ENCODE results near the gene COL6A3. TPM values are rescaled to one million over a fixed set of nuclear protein-coding genes. Genes with fewer than 3 reads are reported as not detected.
"Not testable (repeated sequence)": the region's sequence is repeated elsewhere in the genome, so short reads cannot be mapped to it uniquely, and the experiment has no call there.

The COL6A3 gene
- total RNA-seq, 2 experiments from 2014 or later, result 29.9 to 36.4 TPM

- POLR2A ChIA-PET, result no interaction called here
- intact Hi-C loops (cut with DNase I, micrococcal nuclease), result no loop called here
Measured at GRCh38 chr2:237412988-237413776, 782 bp downstream of the COL6A3 start.

GRCh38 chr2:237412646-237412987 lies 1.3 kb downstream of the COL6A3 start:
- ATAC-seq, result no peak
- Mint-ChIP-seq H3K27me3 (no peaks in the 10 kb centered on the region), H3K4me3 (no peak overlapping the region), H3K27ac (no peak overlapping the region), H3K4me1 (peaks cover 4% of the 10 kb centered on the region), H3K36me3 (ENCODE audit: low read depth) (peaks cover 14% of the 10 kb centered on the region), H3K9me3 (ENCODE audit: low read depth) (no peaks in the 10 kb centered on the region)
- POLR2A ChIA-PET, result no interaction called here
- intact Hi-C loops (cut with DNase I, micrococcal nuclease), result no loop called here
- CTCF ChIA-PET, result interaction anchor here (1.6 kb wide), 1 partner anchor 9 kb away, joined by 4 read pairs; no protein-coding TSS in a partner anchor
- DNase-seq, result no peak

More at GRCh38 chr2:237412988-237413776, 782 bp downstream of the COL6A3 start:
- CTCF ChIA-PET, result interaction anchor here (1.6 kb wide), 1 partner anchor 8 kb away, joined by 4 read pairs; no protein-coding TSS in a partner anchor
- no peak for DNase-seq
- Mint-ChIP-seq H3K27me3 (no peaks in the 10 kb centered on the region), H3K27ac (no peak overlapping the region), H3K9me3 (ENCODE audit: low read depth) (no peaks in the 10 kb centered on the region), H3K4me3 (no peak overlapping the region), H3K36me3 (ENCODE audit: low read depth) (peaks cover 14% of the 10 kb centered on the region), H3K4me1 (peaks cover 4% of the 10 kb centered on the region)
- ATAC-seq, result no peak

GRCh38 chr2:237411683-237412423 lies 2.1 kb downstream of the COL6A3 start:
- CTCF ChIA-PET, result interaction anchor here (0.6 to 3.4 kb wide), 9 partner anchors 8 to 258 kb away, joined by 3 to 16 read pairs (median 3); no protein-coding TSS in a partner anchor
- Mint-ChIP-seq H3K27ac (no peak overlapping the region), H3K4me1 (peaks cover 4% of the 10 kb centered on the region), H3K36me3 (ENCODE audit: low read depth) (peaks cover 10% of the 10 kb centered on the region), H3K4me3 (no peak overlapping the region), H3K9me3 (ENCODE audit: low read depth) (no peaks in the 10 kb centered on the region), H3K27me3 (no peaks in the 10 kb centered on the region)
- no peak for ATAC-seq
- intact Hi-C loops (cut with DNase I, micrococcal nuclease), result no loop called here
- POLR2A ChIA-PET, result no interaction called here
- DNase-seq, result no peak

- peaks cover 4% of the 10 kb centered on the region for H3K4me1 Mint-ChIP-seq
- H3K9me3 Mint-ChIP-seq (ENCODE audit: low read depth), result no peaks in the 10 kb centered on the region
- no peak overlapping the region for H3K4me3 Mint-ChIP-seq
- DNase-seq (no peak), ATAC-seq (no peak)
- peaks cover 10% of the 10 kb centered on the region for H3K36me3 Mint-ChIP-seq (ENCODE audit: low read depth)
- POLR2A ChIA-PET, result no interaction called here
- no peaks in the 10 kb centered on the region for H3K27me3 Mint-ChIP-seq
- intact Hi-C loops (cut with DNase I, micrococcal nuclease), result no loop called here
- H3K27ac Mint-ChIP-seq, result no peak overlapping the region
- CTCF ChIA-PET, result interaction anchor here (0.6 to 3.4 kb wide), 11 partner anchors 8 to 257 kb away, joined by 3 to 16 read pairs (median 3); no protein-coding TSS in a partner anchor
Measured at GRCh38 chr2:237411092-237411601, 2.8 kb downstream of the COL6A3 start.

- H3K27me3 Mint-ChIP-seq; H3K27ac Mint-ChIP-seq; DNase-seq; H3K9me3 Mint-ChIP-seq (ENCODE audit: low read depth); H3K4me1 Mint-ChIP-seq; H3K4me3 Mint-ChIP-seq; ATAC-seq; intact Hi-C loops (cut with DNase I, micrococcal nuclease); POLR2A ChIA-PET; H3K36me3 Mint-ChIP-seq (ENCODE audit: low read depth): not testable (repeated sequence)
- CTCF ChIA-PET, result interaction anchor here (0.5 to 3.4 kb wide), 5 partner anchors 10 to 255 kb away, joined by 3 to 16 read pairs (median 8); no protein-coding TSS in a partner anchor
Measured at GRCh38 chr2:237409263-237409662, 4.7 kb downstream of the COL6A3 start.

- Mint-ChIP-seq H3K27me3 (no peaks in the 10 kb centered on the region), H3K4me3 (no peak overlapping the region), H3K36me3 (ENCODE audit: low read depth) (peaks cover 4% of the 10 kb centered on the region), H3K27ac (no peak overlapping the region), H3K9me3 (ENCODE audit: low read depth) (no peaks in the 10 kb centered on the region), H3K4me1 (peaks cover 4% of the 10 kb centered on the region)
- CTCF ChIA-PET, result interaction anchor here (1.3 to 3.4 kb wide), 3 partner anchors 11 to 105 kb away, joined by 3 to 16 read pairs (median 12); no protein-coding TSS in a partner anchor
- intact Hi-C loops (cut with DNase I, micrococcal nuclease), result no loop called here
- ATAC-seq (no peak), DNase-seq (no peak)
- POLR2A ChIA-PET, result no interaction called here
Measured at GRCh38 chr2:237408335-237409000, 5.5 kb downstream of the COL6A3 start.

GRCh38 chr2:237407700-237408099 lies 6.3 kb downstream of the COL6A3 start:
- Mint-ChIP-seq H3K36me3 (ENCODE audit: low read depth) (peaks cover 2% of the 10 kb centered on the region), H3K27ac (no peak overlapping the region), H3K4me3 (no peak overlapping the region), H3K4me1 (peaks cover 4% of the 10 kb centered on the region), H3K9me3 (ENCODE audit: low read depth) (no peaks in the 10 kb centered on the region), H3K27me3 (no peaks in the 10 kb centered on the region)
- CTCF ChIA-PET, result interaction anchor here (2.3 kb wide), 1 partner anchor 13 kb away, joined by 12 read pairs; no protein-coding TSS in a partner anchor
- intact Hi-C loops (cut with DNase I, micrococcal nuclease), result no loop called here
- no peak for DNase-seq
- POLR2A ChIA-PET, result no interaction called here
- no peak for ATAC-seq

- DNase-seq, result no peak
- ChIA-PET POLR2A (no interaction called here), CTCF (interaction anchor here (0.9 to 2.3 kb wide), 3 partner anchors 15 to 252 kb away, joined by 3 to 12 read pairs (median 3); no protein-coding TSS in a partner anchor)
- H3K9me3 Mint-ChIP-seq (ENCODE audit: low read depth), result no peaks in the 10 kb centered on the region
- H3K4me1 Mint-ChIP-seq, result no peaks in the 10 kb centered on the region
- no peak overlapping the region for H3K27ac Mint-ChIP-seq
- peaks cover 2% of the 10 kb centered on the region for H3K36me3 Mint-ChIP-seq (ENCODE audit: low read depth)
- no peak overlapping the region for H3K4me3 Mint-ChIP-seq
- intact Hi-C loops (cut with DNase I, micrococcal nuclease), result no loop called here
- no peak for ATAC-seq
- H3K27me3 Mint-ChIP-seq, result no peaks in the 10 kb centered on the region
Measured at GRCh38 chr2:237406371-237406895, 7.5 kb downstream of the COL6A3 start.

- Mint-ChIP-seq H3K4me1 (no peaks in the 10 kb centered on the region), H3K4me3 (no peak overlapping the region), H3K27me3 (no peaks in the 10 kb centered on the region), H3K9me3 (ENCODE audit: low read depth) (no peaks in the 10 kb centered on the region), H3K27ac (no peak overlapping the region), H3K36me3 (ENCODE audit: low read depth) (peaks cover 2% of the 10 kb centered on the region)
- DNase-seq (no peak), ATAC-seq (no peak)
- ChIA-PET CTCF (interaction anchor here (0.6 to 1.1 kb wide), 3 partner anchors 16 to 1055 kb away, joined by 3 to 5 read pairs (median 3); no protein-coding TSS in a partner anchor), POLR2A (no interaction called here)
- intact Hi-C loops (cut with DNase I, micrococcal nuclease), result no loop called here
Measured at GRCh38 chr2:237405605-237406004, 8.4 kb downstream of the COL6A3 start.

- H3K9me3 Mint-ChIP-seq (ENCODE audit: low read depth), result no peaks in the 10 kb centered on the region
Measured at GRCh38 chr2:237405006-237405559, 8.9 kb downstream of the COL6A3 start.

More at GRCh38 chr2:237405006-237405559, 8.9 kb downstream of the COL6A3 start:
- Mint-ChIP-seq H3K36me3 (ENCODE audit: low read depth) (peaks cover 2% of the 10 kb centered on the region), H3K27me3 (no peaks in the 10 kb centered on the region), H3K4me3 (no peak overlapping the region), H3K4me1 (no peaks in the 10 kb centered on the region), H3K27ac (no peak overlapping the region)
- ATAC-seq (no peak), DNase-seq (no peak)
- ChIA-PET POLR2A (no interaction called here), CTCF (interaction anchor here (0.5 to 0.7 kb wide), 3 partner anchors 17 to 1054 kb away, joined by 3 to 5 read pairs (median 3); no protein-coding TSS in a partner anchor)
- intact Hi-C loops (cut with DNase I, micrococcal nuclease), result no loop called here
